Right lobe of liver (tissue), 4 donors: ENCODE measurements around the gene COMMD4.

Source experiments
- POLR2A ChIP-seq: fragments of 450-650 bp; IDR thresholded peaks from one replicate; pipeline ENCODE4 v1.6.1; 2017; ENCODE audit warnings: antibody characterized with exemption, mild to moderate bottlenecking
- TF ChIP-seq, protein P1 (sequence below), 4 donors: fragments of 200-600 bp in 3 of 4; fragments of 450-650 bp in 1 of 4; IDR thresholded peaks; one replicate each; pipeline versions ENCODE4 v1.5.1 to v1.8.0; 2016 to 2022; ENCODE audit warnings: antibody characterized with exemption in 4 of 4, mild to moderate bottlenecking in 2 of 4
- donor health status: DM: no; HTN: no; CAD: no.
- donor health status: DM: no; HTN: no; CAD: no.
- donor health status: DM: no; HTN: yes; CAD: no.

- TF ChIP-seq, protein P1, sequence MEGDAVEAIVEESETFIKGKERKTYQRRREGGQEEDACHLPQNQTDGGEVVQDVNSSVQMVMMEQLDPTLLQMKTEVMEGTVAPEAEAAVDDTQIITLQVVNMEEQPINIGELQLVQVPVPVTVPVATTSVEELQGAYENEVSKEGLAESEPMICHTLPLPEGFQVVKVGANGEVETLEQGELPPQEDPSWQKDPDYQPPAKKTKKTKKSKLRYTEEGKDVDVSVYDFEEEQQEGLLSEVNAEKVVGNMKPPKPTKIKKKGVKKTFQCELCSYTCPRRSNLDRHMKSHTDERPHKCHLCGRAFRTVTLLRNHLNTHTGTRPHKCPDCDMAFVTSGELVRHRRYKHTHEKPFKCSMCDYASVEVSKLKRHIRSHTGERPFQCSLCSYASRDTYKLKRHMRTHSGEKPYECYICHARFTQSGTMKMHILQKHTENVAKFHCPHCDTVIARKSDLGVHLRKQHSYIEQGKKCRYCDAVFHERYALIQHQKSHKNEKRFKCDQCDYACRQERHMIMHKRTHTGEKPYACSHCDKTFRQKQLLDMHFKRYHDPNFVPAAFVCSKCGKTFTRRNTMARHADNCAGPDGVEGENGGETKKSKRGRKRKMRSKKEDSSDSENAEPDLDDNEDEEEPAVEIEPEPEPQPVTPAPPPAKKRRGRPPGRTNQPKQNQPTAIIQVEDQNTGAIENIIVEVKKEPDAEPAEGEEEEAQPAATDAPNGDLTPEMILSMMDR (IDR thresholded peaks at IDR 0.05), result no peak
- TF ChIP-seq POLR2A, result no peak
These were observed 16.6 kb downstream of the COMMD4 start for GRCh38 chr15:75352186-75353080.
